ENCODE measurements around the gene PIBF1.

- TF ChIP-seq CTCF (IDR thresholded peaks at IDR 0.05), result no peak
- no peak for TF ChIP-seq POLR2AphosphoS5 (IDR thresholded peaks at IDR 0.05; ENCODE audit: insufficient read depth in 1 of 2, low read depth in 1 of 2)
- TF ChIP-seq POLR2A (IDR thresholded peaks at IDR 0.05), result no peak
These were observed 67.6 kb downstream of the PIBF1 start for GRCh38 chr13:72849571-72849970.

Measured in vagina (tissue), 2 donors.